Neural cell (in vitro differentiated cells): ENCODE measurements around the gene SGPP2. TPM values are rescaled to one million over a fixed set of nuclear protein-coding genes. Genes with fewer than 3 reads are reported as not detected.

Experiments used
- H2AFZ ChIP-seq: fragments of 200-600, 300-800 bp; sonication (generic), shearing (Covaris generic); 2 replicates; pipeline ENCODE4 v1.6.0; 2014; ENCODE audit warnings: low read depth, mild to moderate bottlenecking, antibody characterized with exemption, low read length, moderate library complexity
- H3F3A ChIP-seq: fragments of 200-600 bp; shearing (Covaris generic); 2 replicates; pipeline ENCODE4 v1.6.1; 2016; ENCODE audit warnings: mild to moderate bottlenecking, moderate library complexity, mixed read lengths, antibody characterized with exemption, low read length; ENCODE audit not compliant: insufficient read depth, poor library complexity, severe bottlenecking
- H3K27ac ChIP-seq: fragments of 200-600, 300-800 bp; sonication (generic), shearing (Covaris generic); 2 replicates; pipeline ENCODE4 v1.5.1; 2014; ENCODE audit warnings: mild to moderate bottlenecking, low read length, moderate library complexity
- H3K27me3 ChIP-seq: fragments of 300-800, 200-600 bp; sonication (generic), shearing (Covaris generic); 2 replicates; pipeline ENCODE4 v1.6.0; 2014; ENCODE audit warnings: mild to moderate bottlenecking, low read depth, low read length, moderate library complexity; ENCODE audit not compliant: insufficient read depth
- H3K36me3 ChIP-seq: fragments of 300-800, 200-600 bp; sonication (generic), shearing (Covaris generic); 2 replicates; pipeline ENCODE4 v1.5.1; 2014; ENCODE audit warnings: mild to moderate bottlenecking, antibody characterized with exemption, low read length, moderate library complexity; ENCODE audit not compliant: insufficient read depth
- H3K4me2 ChIP-seq: fragments of 300-800, 200-600 bp; sonication (generic), shearing (Covaris generic); 2 replicates; pipeline ENCODE4 v1.6.0; 2014; ENCODE audit warnings: mild to moderate bottlenecking, low read length
- H3K4me3 ChIP-seq: fragments of 300-800, 200-600 bp; sonication (generic), shearing (Covaris generic); 2 replicates; pipeline ENCODE4 v1.5.1; 2014; ENCODE audit warnings: mild to moderate bottlenecking, low read length, moderate library complexity
- H3K79me2 ChIP-seq: fragments of 200-600 bp; shearing (Covaris generic); replicated peaks from 2 replicates; pipeline ENCODE4 v1.6.0; 2014; ENCODE audit warnings: mild to moderate bottlenecking, low read length, moderate library complexity; ENCODE audit not compliant: insufficient read depth
- H3K9ac ChIP-seq: fragments of 300-800, 200-600 bp; sonication (generic), shearing (Covaris generic); 2 replicates; pipeline ENCODE4 v1.6.1; 2016; ENCODE audit warnings: mild to moderate bottlenecking, low read length, mixed read lengths
- H3K9me2 ChIP-seq: fragments of 200-600 bp; shearing (Covaris generic); 2 replicates; pipeline ENCODE4 v1.6.1; 2016; ENCODE audit warnings: mild to moderate bottlenecking, low read length, mixed read lengths; ENCODE audit not compliant: insufficient read depth
- H3K9me3 ChIP-seq: fragments of 200-600, 300-800 bp; sonication (generic), shearing (Covaris generic); 2 replicates; pipeline ENCODE4 v1.6.1; 2016; ENCODE audit warnings: mild to moderate bottlenecking, mixed run types, low read length, moderate library complexity, mixed read lengths
- H4K20me1 ChIP-seq: fragments of 200-600 bp; shearing (Covaris generic); 2 replicates; pipeline ENCODE4 v1.6.1; 2016; ENCODE audit warnings: mild to moderate bottlenecking, mixed run types; ENCODE audit not compliant: insufficient read depth
- CTCF ChIP-seq: fragments of 450-650 bp; IDR thresholded peaks from 2 replicates; pipeline ENCODE4 v1.5.1; 2014; ENCODE audit warnings: antibody characterized with exemption, mild to moderate bottlenecking, moderate library complexity; ENCODE audit not compliant: poor library complexity, severe bottlenecking
- EP300 ChIP-seq: fragments of 450-650 bp; conservative IDR thresholded peaks from 2 replicates; pipeline ENCODE4 v1.6.1; 2014; ENCODE audit warnings: antibody characterized with exemption, mild to moderate bottlenecking, moderate library complexity; ENCODE audit not compliant: poor library complexity, severe bottlenecking
- EZH2 ChIP-seq: fragments of 200-600, 300-800 bp; shearing (Covaris generic), sonication (generic); IDR thresholded peaks from 2 replicates; pipeline ENCODE4 v1.6.1; 2014; ENCODE audit warnings: antibody characterized with exemption, low read length, borderline replicate concordance, mild to moderate bottlenecking; ENCODE audit not compliant: insufficient read depth, poor library complexity, severe bottlenecking
- MXI1 ChIP-seq: fragments of 450-650 bp; conservative IDR thresholded peaks from 2 replicates; pipeline ENCODE4 v1.6.1; 2014; ENCODE audit warnings: antibody characterized with exemption, mild to moderate bottlenecking; ENCODE audit not compliant: poor library complexity, severe bottlenecking
- POLR2AphosphoS5 ChIP-seq: IDR thresholded peaks from 2 replicates; pipeline ENCODE4 v1.6.1; 2012
- RAD21 ChIP-seq: fragments of 450-650 bp; conservative IDR thresholded peaks from 2 replicates; pipeline ENCODE4 v1.6.1; 2014; ENCODE audit warnings: antibody characterized with exemption, mild to moderate bottlenecking, moderate library complexity
- REST ChIP-seq: IDR thresholded peaks from 2 replicates; pipeline ENCODE4 v1.6.1; 2012; ENCODE audit warnings: borderline replicate concordance
- SMC3 ChIP-seq: fragments of 450-650 bp; conservative IDR thresholded peaks from 2 replicates; pipeline ENCODE4 v1.6.1; 2014; ENCODE audit warnings: antibody characterized with exemption, mild to moderate bottlenecking, moderate library complexity; ENCODE audit not compliant: poor library complexity
- TAF1 ChIP-seq: IDR thresholded peaks from 2 replicates; pipeline ENCODE4 v1.6.1; 2012; ENCODE audit warnings: low read depth
- polyA plus RNA-seq: library from polyadenylated mRNA; depleted of rRNA; stranded (reverse); fragments of >200 nt; gene quantifications from 2 replicates; pipeline ENCODE4 v1.2.3, GENCODE V29; 2014

SGPP2 gene
- polyA plus RNA-seq, 1 donor from 2014 or later: 0.38 TPM

DNA sequence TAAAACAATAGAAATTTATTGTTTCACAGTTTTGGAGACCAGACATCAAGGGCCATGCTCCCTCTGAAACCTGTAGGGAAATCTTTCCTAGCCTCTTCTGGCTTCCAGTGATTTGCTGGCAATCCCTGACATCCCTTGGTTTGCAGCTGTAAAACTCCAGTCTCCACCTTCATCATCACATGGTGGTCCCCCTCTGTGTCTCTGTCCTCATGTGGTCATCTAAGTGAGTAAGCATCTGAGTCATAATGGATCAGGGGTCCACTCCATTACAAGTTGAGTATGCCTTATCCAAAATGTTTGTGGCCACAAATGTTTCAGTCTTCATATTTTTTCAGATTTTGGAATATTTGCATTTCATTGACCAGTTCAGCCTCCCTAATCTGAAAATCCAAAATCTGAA, 5.6 kb upstream of the SGPP2 start:
- TF ChIP-seq RAD21: no peak
- no peak for TF ChIP-seq EZH2
- TF ChIP-seq REST: no peak
- no peak for TF ChIP-seq EP300
- no peak for TF ChIP-seq TAF1
- TF ChIP-seq MXI1: no peak
- no peak for TF ChIP-seq POLR2AphosphoS5
- no peak for TF ChIP-seq CTCF
- no peak for TF ChIP-seq SMC3
- Histone ChIP-seq H3K4me2 (no peak overlapping the region), H3K4me3 (no peak overlapping the region), H4K20me1 (no peaks in the 10 kb centered on the region), H3F3A (no peaks in the 10 kb centered on the region), H3K9me3 (no peaks in the 10 kb centered on the region), H3K27me3 (peaks cover 27% of the 10 kb centered on the region), H3K9me2 (no peaks in the 10 kb centered on the region), H3K27ac (no peak overlapping the region), H2AFZ (no peak overlapping the region), H3K36me3 (no peaks in the 10 kb centered on the region), H3K79me2 (no peaks in the 10 kb centered on the region), H3K9ac (no peak overlapping the region)

- no peak overlapping the region for H3K4me3 ChIP-seq
- H3K27ac ChIP-seq: no peak overlapping the region
- H3K36me3 ChIP-seq: no peaks in the 10 kb centered on the region
- peaks cover 43% of the 10 kb centered on the region for H3K27me3 ChIP-seq
- H4K20me1 ChIP-seq: no peaks in the 10 kb centered on the region
- TF ChIP-seq EP300: no peak
- TF ChIP-seq EZH2: no peak
- no peak for TF ChIP-seq POLR2AphosphoS5
- no peak for TF ChIP-seq MXI1
- TF ChIP-seq REST: no peak
- TF ChIP-seq RAD21: no peak
- no peak for TF ChIP-seq SMC3
- TF ChIP-seq TAF1: no peak
- TF ChIP-seq CTCF: no peak
- H3F3A ChIP-seq: no peaks in the 10 kb centered on the region
- no peaks in the 10 kb centered on the region for H3K9me2 ChIP-seq
- H3K9me3 ChIP-seq: no peaks in the 10 kb centered on the region
- H3K4me2 ChIP-seq: no peak overlapping the region
- no peak overlapping the region for H3K9ac ChIP-seq
- H2AFZ ChIP-seq: no peak overlapping the region
- no peaks in the 10 kb centered on the region for H3K79me2 ChIP-seq
Observed at GRCh38 chr2:222420508-222420907, 3.8 kb upstream of the SGPP2 start.
